HL-60/S4 treated with phorbol 12-myristate 13-acetate at 8.2 ng/mL for 4 days and 3 days (cell line): ENCODE results near the gene TRIM56.
"Not testable (repeated sequence)": the region's sequence is repeated elsewhere in the genome, so short reads cannot be mapped to it uniquely, and the experiment has no call there.

Experiments
- in situ Hi-C: fragments of 300-500 bp; cut with MboI; formaldehyde crosslinking; loops from 2 replicates; pipeline ENCODE4 v1.15.0; 2022; ENCODE audit warnings: low sequenced_read_pairs

TRIM56 gene

DNA sequence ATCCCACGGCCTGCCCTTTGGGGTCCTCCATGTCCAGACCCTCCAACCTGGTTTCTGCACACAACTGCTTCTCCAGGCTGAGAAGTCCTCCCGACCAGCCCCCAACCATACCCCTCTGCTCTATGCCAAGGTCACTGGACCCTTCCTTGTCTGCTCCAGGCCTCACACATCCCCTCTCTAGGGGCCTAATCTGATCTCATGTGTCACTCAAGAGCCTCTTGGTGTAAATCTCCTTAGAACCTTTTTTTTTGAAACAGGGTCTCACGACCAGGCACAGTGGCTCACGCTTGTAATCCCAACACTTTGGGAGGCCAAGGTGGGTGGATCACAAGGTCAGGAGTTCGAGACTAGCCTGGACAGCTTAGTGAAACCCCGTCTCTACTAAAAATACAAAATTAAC is 24.1 kb downstream of the TRIM56 start:
- in situ Hi-C loops: no loop called here

DNA sequence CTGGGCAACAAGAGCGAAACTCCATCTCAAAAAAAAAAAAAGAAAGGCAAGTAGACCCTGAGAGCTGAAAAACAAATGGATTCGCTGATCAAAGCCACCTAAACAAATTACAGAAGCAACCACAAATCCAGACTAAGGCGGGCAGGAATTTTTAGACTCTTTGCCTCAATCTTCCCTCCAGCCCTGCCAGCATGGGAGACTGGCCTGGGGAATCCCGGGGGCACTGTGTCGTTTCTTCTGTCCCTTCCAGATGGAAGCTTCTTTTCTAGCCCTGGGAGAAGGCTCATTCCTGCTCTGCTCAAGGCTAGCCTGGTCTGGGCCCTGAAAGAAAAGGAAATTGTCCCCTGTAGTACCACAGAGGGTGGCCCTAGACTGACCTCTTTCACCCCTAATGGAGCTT is 26.0 kb downstream of the TRIM56 start:
- in situ Hi-C loops: no loop called here

DNA sequence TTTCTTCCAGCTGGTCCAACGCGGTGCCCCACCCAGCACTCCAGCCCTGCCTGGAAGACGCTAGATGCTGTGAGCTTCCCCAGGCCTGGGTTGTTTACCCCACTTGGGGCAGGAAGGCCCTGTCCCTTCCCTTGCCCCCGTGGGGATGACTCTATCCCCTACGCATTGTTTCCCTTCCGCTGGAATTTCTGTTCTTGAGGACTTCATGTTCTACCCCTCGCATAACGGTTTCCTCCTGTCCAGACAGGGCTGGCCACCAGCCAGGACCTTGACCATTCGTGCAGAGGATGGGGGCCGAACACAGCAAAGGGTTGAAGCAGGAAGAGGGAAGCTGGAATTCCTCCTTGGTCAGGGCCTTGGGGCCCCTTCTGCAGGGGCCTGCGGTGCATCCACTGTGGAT is 27.0 kb downstream of the TRIM56 start:
- in situ Hi-C loops: no loop called here

DNA sequence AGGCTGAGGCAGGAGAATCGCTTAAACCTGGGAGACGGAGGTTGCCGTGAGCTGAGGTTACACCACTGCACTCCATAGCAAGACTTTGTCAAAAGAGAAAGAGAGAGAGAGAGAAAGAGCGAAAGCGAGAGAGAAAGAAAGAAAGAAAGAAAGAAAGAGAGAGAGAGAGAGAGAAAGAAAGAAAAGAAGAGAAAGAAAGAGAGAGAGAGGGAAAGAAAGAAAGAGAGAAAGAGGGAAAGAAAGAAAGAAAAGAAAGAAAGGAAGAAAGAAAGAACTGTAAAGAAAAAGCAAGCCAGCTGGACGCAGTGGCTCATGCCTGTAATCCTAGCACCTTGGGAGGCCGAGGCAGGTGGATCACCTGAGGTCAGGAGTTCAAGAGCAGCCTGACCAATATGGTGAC is 27.9 kb downstream of the TRIM56 start:
- in situ Hi-C loops: not testable (repeated sequence)

DNA sequence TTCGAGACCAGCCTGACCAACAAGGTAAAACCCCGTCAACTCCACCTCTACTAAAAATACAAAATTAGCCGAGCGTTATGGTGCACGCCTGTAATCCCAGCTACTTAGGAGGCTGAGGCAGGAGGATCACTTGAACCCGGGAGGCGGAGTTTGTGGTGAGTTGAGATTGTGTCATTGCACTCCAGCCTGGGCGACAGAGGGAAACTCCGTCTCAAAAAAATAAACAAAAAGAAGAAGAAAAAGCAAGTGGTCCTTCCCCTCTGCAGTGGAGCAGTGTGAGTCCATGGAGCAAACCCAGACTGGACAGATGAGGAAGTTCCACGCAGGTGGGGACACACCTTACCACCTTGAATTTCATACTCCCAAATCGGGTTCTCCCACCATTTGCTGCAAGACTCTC is 28.6 kb downstream of the TRIM56 start:
- in situ Hi-C loops: no loop called here

DNA sequence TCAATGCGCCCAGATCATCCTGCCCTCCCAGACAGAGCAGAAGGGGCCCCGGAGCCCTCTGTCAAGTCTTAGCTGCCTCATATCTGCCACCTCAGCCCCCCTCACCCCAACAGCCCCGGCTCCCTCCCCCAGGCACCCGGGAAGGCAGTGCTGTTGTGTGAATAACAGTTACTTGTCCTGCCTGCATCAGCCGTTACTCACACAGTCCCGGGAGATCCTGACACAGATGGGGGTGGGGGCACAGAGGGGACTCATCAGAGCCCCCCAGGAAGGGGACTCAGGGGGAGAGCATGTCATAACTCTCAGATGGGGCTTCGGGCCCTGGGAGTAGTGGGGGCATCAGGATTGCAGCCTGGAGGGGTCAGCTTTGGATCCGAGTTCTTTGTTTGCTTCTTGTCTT is 29.2 kb downstream of the TRIM56 start:
- in situ Hi-C loops: no loop called here

DNA sequence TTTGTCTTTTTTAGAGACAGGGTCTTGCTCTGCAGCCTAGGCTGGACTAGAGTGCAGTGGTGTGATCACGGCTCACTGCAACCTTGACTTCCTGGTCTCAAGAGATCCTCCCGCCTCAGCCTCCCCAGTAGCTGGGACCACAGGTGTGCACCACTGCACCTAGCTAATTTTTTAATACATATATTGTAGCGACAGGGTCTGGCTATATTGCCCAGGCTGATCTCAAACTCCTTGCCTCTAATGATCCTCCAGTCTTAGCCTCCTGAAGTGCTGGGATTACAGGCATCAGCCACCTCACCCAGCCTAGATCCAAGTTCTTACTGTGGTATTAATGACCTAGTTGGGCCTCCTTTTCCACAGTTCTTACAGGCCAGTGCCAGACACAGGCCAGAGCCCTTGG is 29.9 kb downstream of the TRIM56 start:
- in situ Hi-C loops: no loop called here

DNA sequence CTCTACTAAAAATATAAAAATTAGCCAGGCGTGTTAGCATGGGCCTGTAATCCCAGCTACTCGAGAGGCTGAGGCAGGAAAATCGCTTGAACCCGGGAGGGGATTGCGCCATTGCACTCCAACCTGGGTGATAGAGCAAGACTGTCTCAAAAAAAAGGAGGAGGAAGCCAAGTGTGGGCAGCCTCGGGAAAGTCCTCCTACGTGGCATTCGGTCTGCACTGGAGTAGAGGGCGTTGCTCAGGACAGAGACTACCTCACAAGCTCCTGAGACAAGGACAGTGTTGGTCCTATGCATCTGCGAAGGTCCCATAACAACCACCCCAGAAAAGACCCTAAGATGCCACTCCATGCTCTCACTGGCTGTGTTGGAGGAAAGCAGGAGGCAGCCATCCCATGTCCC is 31.6 kb downstream of the TRIM56 start:
- in situ Hi-C loops: no loop called here

DNA sequence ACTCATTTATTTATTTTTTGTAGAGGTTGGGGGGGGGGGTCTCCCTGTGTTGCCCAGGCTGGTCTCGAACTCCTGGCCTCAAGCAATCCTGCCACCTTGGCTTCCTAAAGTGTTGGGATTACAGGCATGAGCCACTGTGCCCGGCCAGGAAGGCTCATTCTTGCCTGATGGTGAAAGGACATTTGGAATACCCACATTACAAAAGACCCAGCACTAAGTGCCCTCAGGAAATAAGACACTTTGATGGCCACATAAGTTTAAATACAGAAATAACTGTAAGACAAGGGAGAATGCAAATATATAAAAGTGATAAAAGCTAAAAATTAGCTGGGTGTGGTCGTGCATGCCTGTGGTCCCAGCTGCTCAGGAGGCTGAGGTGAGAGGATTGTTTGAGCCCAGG is 33.6 kb downstream of the TRIM56 start:
- in situ Hi-C loops: no loop called here

DNA sequence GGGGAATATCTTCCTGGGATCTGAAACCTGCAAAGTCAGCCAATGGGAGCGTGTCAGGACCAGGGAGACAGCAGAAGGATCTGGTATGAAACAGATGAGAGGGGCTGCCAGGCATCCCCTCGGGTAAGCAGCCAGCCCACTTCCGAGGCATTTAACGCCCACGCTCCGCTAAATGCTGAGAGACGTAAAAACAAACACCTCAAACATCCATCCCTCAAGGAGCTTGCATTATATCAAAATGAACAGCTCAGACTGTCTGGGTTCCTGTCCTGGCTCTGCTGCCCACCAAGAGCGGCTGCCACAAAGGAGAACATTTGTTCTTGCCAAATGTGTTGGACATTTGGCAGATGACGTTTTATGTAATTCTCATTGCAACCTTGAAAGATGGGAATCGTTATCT is 34.6 kb downstream of the TRIM56 start:
- in situ Hi-C loops: no loop called here

DNA sequence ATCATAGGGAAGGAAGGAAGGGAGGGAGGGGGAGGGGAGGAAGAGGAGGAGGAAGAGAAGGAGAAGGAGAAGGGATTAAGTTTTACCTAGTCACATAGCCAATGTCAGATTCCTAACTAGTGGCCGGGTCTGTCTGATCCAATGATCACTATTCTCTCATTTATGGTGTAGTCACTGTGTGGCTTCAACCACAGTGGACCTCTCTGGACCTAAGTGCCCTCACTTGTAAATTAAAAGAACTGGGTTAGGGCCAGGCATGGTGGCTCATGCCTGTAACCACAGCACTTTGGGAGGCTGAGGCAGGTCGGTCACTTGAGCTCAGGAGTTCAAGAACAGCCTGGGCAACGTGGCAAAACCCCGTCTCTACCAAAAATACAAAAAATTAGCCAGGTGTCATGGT is 35.0 kb downstream of the TRIM56 start:
- in situ Hi-C loops: no loop called here

DNA sequence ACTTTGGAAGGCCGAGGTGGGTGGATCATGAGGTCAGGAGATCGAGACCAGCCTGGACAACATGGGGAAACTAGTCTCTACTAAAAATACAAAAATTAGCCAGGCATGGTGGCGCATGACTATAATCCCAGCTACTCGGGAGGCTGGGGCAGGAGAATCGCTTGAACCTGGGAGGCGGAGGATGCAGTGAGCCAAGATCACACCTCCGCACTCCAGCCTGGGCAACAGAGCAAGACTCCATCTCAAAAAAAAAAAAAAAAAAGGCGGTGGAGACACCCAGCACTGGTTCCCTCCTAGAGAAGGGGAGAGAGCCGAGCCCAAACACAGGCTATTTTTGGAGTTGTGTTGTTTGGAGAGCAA is 36.3 kb downstream of the TRIM56 start:
- in situ Hi-C loops: not testable (repeated sequence)

DNA sequence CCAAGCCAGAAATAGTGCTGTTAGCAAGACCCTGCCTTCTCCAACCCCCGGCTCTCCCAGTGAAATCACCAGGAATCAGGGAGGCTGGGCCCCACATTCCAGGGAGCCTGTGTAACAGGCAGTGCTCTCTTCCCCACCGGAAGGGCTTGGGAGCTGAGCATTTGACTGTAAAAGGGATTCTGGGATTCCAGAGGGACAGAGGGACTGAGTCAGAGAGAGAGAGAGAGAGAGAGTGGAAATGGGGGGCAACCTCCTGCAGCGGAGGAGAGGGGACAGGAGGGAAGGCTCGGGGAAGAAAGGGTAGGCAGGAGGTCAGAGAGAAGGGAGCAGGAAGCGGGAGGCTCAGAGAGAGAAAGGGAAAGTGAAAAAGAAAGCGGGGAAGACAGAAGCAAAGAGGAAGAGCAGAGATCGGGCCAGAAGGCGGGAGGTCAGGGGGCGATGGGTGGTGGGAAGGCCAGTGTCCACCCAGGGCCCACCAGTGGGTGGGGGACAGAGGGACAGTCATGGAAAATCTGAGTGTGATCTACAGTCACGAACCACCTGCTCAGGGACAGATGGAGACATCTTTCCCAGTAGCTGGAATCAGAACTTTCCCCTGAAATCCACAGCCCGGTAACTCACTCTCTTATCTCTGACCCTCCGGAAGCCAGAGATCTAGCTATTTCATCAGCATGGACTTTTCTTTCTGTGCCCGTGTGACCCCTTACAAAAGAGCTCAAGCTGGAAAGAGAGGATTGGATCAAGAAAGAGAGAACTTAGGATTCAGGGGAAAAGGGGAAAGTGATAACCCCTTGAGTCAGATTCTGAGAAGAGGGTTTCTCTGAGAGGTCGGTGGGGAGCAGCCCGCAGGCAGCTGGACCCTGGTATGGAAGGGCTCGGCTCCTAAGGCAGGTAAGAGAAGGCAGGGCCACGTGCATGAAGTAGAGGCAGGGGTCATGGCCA is 37.0 kb downstream of the TRIM56 start:
- in situ Hi-C loops: no loop called here

DNA sequence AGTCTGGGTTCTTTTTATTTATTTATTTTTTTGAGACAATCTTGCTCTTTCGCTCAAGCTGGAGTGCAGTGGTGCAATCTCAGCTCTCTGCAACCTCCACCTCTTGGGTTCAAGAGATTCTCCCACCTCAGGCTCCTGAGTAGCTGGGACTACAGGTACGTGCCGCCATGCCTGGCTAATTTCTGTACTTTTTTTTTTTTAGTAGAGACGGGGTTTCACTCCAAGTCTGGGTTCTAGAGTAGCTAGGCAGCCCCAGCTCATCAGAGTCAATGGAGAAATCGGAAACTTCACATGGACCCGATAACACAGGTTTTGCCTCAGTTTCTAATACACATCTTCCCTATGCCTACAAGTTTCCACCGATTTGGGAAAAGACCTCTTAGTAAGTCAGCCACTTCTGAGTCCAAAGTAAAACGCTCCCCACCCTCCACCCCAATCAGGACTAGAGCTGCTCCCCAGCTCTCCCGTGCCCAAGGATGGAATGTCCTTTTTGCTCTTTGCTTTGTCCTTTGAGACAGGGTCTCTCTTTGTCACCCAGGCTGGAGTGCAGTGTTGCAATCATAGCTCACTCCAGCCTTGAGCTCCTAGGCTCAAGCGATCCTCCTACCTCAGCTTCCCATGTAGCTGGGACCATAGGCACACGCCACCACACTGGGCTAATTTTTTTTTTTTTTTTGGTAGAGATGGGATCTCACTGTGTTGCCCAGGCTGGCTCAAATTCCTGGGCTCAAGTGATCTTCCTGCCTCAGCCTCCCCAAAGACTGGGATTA is 37.8 kb downstream of the TRIM56 start:
- in situ Hi-C loops: no loop called here

DNA sequence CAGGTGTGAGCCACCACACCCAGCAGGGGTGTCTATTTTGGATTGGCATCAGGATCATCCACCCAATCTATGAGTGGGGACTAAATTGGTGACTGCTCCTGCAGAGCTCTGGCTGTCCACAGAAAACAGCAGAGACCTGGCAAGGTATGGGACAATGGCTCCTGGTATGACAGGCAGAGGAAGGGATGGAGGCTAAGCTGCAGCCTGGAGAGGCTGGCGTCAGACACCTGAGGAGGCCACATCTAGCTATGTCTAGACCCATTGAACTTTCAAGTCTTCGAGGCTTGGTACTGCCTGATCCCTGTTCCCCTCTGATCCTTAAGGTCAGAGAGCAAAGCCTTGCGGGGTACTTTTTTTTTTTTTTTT is 38.4 kb downstream of the TRIM56 start:
- in situ Hi-C loops: no loop called here

DNA sequence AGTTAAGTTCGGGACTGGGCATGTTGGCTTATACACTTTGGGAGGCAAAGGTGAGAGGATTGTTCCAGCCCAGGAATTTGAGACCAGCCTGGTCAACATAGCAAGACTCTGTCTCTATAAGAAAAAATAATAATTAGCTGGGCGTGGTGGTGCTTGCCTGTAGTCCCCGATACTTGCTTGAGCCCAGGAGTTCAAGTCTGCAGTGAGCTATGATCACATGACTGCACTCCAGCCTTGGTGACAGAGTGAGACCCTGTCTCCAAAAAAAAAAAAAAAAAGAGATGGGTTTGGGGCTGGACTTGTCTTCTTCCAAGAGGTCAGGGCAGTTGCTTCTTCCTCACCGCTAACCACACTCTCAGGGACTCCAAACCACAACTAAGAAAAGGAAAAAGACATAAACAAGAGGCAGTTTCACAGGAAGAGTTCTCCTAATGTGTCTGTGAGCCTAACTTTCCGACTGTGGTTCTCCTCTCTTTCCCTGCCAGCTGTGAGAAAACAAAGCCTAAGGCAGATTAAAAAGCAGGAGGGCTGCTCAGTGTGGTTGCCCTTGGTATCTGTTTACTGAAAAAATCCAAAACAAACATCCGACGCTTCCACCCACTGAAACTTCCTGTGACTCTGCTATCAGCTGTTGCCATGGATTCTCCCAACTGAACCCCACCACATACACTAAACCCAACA is 39.2 kb downstream of the TRIM56 start:
- in situ Hi-C loops: no loop called here

DNA sequence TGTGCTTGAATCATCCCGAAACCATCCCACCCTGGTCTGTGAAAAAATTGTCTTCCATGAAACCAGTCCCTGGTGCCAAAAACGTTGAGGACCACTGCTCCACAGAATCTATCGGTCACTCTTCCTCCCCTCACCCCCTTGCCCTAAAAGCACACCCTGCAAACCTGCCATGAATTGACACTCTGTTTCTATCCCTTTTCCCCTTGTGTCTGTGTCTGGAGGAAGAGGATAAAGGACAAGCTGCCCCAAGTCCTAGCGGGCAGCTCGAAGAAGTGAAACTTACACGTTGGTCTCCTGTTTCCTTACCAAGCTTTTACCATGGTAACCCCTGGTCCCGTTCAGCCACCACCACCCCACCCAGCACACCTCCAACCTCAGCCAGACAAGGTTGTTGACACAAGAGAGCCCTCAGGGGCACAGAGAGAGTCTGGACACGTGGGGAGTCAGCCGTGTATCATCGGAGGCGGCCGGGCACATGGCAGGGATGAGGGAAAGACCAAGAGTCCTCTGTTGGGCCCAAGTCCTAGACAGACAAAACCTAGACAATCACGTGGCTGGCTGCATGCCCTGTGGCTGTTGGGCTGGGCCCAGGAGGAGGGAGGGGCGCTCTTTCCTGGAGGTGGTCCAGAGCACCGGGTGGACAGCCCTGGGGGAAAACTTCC is 40.8 kb downstream of the TRIM56 start:
- in situ Hi-C loops: no loop called here

DNA sequence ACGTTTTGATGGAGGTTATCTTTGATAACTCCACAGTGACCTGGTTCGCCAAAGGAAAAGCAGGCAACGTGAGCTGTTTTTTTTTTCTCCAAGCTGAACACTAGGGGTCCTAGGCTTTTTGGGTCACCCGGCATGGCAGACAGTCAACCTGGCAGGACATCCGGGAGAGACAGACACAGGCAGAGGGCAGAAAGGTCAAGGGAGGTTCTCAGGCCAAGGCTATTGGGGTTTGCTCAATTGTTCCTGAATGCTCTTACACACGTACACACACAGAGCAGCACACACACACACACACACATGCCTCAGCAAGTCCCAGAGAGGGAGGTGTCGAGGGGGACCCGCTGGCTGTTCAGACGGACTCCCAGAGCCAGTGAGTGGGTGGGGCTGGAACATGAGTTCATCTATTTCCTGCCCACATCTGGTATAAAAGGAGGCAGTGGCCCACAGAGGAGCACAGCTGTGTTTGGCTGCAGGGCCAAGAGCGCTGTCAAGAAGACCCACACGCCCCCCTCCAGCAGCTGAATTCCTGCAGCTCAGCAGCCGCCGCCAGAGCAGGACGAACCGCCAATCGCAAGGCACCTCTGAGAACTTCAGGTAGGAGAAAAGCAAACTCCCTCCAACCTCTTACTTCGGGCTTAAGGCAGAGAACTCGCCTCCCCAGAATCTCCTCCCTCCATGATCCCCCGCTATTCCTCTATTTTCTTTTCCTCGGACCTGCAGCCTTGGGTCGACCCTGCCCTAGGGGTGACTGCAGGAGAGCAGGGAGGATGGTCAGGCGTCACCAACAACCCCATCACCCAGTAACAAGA is 41.6 kb downstream of the TRIM56 start, which contains the start of gene SERPINE1:
Gene SERPINE1 (plus strand): TSS at position 454 of the 809 bp plus-strand sequence. CDS start 1,290 bp downstream, outside the sequence.
- in situ Hi-C loops: no loop called here

DNA sequence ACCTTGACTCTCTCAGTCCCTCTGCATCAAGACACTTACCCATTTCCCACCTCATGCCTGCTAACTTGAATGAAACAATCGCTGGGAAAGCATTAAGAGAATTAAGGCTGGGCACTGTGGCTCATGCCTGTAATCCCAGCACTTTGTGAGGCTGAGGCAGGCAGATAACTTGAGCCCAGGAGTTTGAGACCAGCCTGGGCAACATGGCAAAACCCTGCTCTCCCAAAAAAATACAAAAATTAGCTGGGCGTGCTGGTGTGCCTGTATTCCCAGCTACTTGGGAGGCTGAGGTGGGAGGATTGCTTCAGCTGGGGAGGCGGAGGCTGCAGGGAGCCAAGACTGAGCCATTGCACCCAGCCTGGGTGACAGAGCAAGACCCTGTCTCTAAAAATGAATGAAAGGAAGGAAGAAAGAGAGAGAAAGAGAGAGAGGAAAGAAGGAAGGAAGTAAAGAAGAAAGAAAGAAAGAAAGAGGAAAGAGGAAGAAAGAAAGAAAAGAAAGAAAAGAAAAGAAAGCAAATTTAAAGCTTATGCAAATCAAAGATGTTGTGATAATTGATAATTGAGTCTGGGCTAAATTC is 42.3 kb downstream of the TRIM56 start:
- in situ Hi-C loops: no loop called here
